Measurements from ENCODE around the gene YAF2.
A peak's percentile ranks its signal among the peaks of the same experiment; 100 is the strongest.

YAF2 gene

DNA sequence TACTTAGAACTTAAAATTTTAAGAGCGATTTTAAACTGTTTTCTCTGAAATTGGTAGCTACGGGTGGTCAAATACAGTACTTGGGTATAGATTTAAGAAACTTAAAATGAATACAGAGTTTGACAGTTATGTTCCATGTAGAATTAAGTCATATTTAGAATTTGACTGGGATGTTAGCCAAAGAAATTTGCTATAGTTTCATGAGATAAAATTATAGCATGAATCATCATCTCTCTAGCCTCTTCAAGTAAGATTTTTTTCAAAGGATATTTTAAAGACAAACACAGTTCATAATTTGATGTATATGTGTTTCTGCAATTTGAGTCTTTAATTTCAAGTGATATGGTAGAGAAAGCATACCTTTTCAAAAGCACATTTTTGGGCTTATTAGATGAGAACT lies 46.8 kb upstream of the YAF2 start:
- TF ChIP-seq POLR2AphosphoS5 (IDR thresholded peaks at IDR 0.05; ENCODE audit: low read depth) = no peak
- no peak for TF ChIP-seq GABPA (IDR thresholded peaks at IDR 0.05; ENCODE audit: low read depth)
- TF ChIP-seq SPI1 (IDR thresholded peaks at IDR 0.05; ENCODE audit: borderline replicate concordance, low read depth) = no peak
- TF ChIP-seq, protein P1, sequence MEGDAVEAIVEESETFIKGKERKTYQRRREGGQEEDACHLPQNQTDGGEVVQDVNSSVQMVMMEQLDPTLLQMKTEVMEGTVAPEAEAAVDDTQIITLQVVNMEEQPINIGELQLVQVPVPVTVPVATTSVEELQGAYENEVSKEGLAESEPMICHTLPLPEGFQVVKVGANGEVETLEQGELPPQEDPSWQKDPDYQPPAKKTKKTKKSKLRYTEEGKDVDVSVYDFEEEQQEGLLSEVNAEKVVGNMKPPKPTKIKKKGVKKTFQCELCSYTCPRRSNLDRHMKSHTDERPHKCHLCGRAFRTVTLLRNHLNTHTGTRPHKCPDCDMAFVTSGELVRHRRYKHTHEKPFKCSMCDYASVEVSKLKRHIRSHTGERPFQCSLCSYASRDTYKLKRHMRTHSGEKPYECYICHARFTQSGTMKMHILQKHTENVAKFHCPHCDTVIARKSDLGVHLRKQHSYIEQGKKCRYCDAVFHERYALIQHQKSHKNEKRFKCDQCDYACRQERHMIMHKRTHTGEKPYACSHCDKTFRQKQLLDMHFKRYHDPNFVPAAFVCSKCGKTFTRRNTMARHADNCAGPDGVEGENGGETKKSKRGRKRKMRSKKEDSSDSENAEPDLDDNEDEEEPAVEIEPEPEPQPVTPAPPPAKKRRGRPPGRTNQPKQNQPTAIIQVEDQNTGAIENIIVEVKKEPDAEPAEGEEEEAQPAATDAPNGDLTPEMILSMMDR (IDR thresholded peaks at IDR 0.05; ENCODE audit: insufficient read depth, low read length) = no peak
- TF ChIP-seq, protein P2, sequence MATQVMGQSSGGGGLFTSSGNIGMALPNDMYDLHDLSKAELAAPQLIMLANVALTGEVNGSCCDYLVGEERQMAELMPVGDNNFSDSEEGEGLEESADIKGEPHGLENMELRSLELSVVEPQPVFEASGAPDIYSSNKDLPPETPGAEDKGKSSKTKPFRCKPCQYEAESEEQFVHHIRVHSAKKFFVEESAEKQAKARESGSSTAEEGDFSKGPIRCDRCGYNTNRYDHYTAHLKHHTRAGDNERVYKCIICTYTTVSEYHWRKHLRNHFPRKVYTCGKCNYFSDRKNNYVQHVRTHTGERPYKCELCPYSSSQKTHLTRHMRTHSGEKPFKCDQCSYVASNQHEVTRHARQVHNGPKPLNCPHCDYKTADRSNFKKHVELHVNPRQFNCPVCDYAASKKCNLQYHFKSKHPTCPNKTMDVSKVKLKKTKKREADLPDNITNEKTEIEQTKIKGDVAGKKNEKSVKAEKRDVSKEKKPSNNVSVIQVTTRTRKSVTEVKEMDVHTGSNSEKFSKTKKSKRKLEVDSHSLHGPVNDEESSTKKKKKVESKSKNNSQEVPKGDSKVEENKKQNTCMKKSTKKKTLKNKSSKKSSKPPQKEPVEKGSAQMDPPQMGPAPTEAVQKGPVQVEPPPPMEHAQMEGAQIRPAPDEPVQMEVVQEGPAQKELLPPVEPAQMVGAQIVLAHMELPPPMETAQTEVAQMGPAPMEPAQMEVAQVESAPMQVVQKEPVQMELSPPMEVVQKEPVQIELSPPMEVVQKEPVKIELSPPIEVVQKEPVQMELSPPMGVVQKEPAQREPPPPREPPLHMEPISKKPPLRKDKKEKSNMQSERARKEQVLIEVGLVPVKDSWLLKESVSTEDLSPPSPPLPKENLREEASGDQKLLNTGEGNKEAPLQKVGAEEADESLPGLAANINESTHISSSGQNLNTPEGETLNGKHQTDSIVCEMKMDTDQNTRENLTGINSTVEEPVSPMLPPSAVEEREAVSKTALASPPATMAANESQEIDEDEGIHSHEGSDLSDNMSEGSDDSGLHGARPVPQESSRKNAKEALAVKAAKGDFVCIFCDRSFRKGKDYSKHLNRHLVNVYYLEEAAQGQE (IDR thresholded peaks at IDR 0.05; ENCODE audit: insufficient replicate concordance, low read depth) = no peak
- H3K27me3 ChIP-seq (ENCODE audit: insufficient read depth, poor library complexity, severe bottlenecking) = no peaks in the 10 kb centered on the region
- H3K27ac ChIP-seq (replicated peaks) = no peak overlapping the region
- DNase-seq (ENCODE audit: low read depth in 1 of 2, low spot score in 1 of 2) = no peak
- no peak overlapping the region for H3K4me3 ChIP-seq (replicated peaks; ENCODE audit: insufficient read depth, low read length)

DNA sequence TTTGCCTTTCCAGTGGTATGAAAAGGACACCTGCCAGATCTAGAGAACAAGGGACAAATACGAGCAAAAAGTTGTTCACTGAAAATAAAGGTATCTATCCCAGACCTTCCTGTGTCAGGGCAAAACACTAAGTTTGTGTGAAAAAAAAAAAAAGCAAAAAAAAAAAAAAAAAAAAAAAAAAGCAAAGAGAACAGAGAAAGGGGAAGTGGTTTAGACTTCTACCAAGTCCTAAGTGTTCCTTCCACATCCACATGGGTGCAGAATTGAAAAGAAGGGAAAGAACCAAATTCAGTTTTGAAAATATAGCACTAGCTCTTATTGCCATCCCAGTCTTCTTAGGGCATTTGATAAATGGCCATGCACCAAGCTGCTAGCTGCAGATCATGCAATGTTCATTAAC lies 46.1 kb upstream of the YAF2 start:
- no peak overlapping the region for H3K4me3 ChIP-seq (replicated peaks; ENCODE audit: insufficient read depth, low read length)
- TF ChIP-seq GABPA (IDR thresholded peaks at IDR 0.05; ENCODE audit: low read depth) = no peak
- TF ChIP-seq POLR2AphosphoS5 (IDR thresholded peaks at IDR 0.05; ENCODE audit: low read depth) = no peak
- peak; percentile 95 for TF ChIP-seq SPI1 (IDR thresholded peaks at IDR 0.05; ENCODE audit: borderline replicate concordance, low read depth)
- TF ChIP-seq, protein P1 (IDR thresholded peaks at IDR 0.05; ENCODE audit: insufficient read depth, low read length) = no peak
- TF ChIP-seq, protein P2 (IDR thresholded peaks at IDR 0.05; ENCODE audit: insufficient replicate concordance, low read depth) = no peak
- no peak overlapping the region for H3K27ac ChIP-seq (replicated peaks)
- DNase-seq (ENCODE audit: low read depth in 1 of 2, low spot score in 1 of 2) = peak in 1 of 2 experiments; percentile 17
- H3K27me3 ChIP-seq (ENCODE audit: insufficient read depth, poor library complexity, severe bottlenecking) = no peaks in the 10 kb centered on the region

DNA sequence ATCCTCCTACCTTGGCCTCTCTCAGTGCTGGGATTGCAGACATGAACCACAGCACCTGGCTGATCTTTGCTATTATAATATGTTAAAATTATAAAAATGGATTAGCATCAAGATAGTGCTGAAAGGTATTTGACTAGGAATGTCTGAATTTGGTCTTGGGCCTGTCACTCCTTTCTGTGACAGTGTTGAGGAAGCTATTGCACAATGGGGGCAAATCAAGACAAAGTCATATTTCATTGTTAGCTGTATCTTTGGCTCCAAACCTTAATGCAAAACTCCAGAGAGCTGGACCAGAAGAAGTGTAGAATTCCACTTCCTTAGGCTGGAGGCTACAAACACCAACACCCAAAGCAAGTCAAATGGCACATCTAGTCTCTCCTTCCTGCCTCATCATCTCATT lies 45.7 kb upstream of the YAF2 start:
- TF ChIP-seq GABPA (IDR thresholded peaks at IDR 0.05; ENCODE audit: low read depth) = no peak
- H3K4me3 ChIP-seq (replicated peaks; ENCODE audit: insufficient read depth, low read length) = no peak overlapping the region
- peak in 1 of 2 experiments; percentile 27 for DNase-seq (ENCODE audit: low read depth in 1 of 2, low spot score in 1 of 2)
- no peak overlapping the region for H3K27ac ChIP-seq (replicated peaks)
- H3K27me3 ChIP-seq (ENCODE audit: insufficient read depth, poor library complexity, severe bottlenecking) = no peaks in the 10 kb centered on the region

DNA sequence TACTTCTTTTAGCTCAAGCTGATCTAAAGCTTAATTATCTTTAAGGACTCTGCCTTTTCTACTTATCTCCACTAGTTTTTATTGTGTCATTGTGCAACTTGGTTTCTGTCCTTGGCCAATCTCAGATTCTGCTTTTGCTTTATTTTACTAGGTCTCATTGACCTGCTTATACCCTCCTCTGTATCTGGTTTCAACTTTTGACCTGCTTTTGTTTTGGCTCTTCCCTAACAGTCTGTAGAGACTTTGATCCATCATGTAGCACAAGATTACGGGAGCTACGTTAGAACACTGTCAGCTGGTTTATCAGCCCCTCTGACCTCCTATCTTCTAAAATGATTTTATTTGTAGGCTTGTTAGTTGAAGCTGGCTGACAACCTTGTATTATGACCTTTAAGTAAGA lies 44.2 kb upstream of the YAF2 start:
- TF ChIP-seq, protein P2 (IDR thresholded peaks at IDR 0.05; ENCODE audit: insufficient replicate concordance, low read depth) = no peak

More for the DNA sequence above, 44.2 kb upstream of the YAF2 start:
- Histone ChIP-seq H3K27me3 (ENCODE audit: insufficient read depth, poor library complexity, severe bottlenecking) (no peaks in the 10 kb centered on the region), H3K4me3 (replicated peaks; ENCODE audit: insufficient read depth, low read length) (no peak overlapping the region), H3K27ac (replicated peaks) (no peak overlapping the region)
- no peak for DNase-seq (ENCODE audit: low read depth in 1 of 2, low spot score in 1 of 2)

Data from HL-60 (cell line).